Spleen (tissue), 11 donors: ENCODE data around the gene KIR2DL1. TPM values are rescaled to one million over a fixed set of nuclear protein-coding genes. Genes with fewer than 3 reads are reported as not detected.
"Not testable (repeated sequence)": the region's sequence is repeated elsewhere in the genome, so short reads cannot be mapped to it uniquely, and the experiment has no call there.

Experiments used
- DNase-seq: peaks from one replicate; pipeline ENCODE4 v3.0.0-alpha.2; 2020
- H3K27ac ChIP-seq, 8 donors: fragments of 200-600 bp; sonication (generic) in 7 of 8; 1 replicate in 4 of 8; 2 replicates in 4 of 8; pipeline versions ENCODE4 v1.5.0 to v1.8.0; 2016 to 2021; ENCODE audit warnings: inconsistent platforms in 4 of 8, mild to moderate bottlenecking in 4 of 8, moderate library complexity in 1 of 8
- H3K27me3 ChIP-seq, 7 donors: fragments of 200-600 bp; sonication (generic) in 6 of 7; replicated peaks in 1 of 7; 1 replicate in 4 of 7; 2 replicates in 3 of 7; pipeline versions ENCODE4 v1.5.0 to v1.8.0; 2016 to 2021; ENCODE audit warnings: inconsistent platforms in 3 of 7, mild to moderate bottlenecking in 1 of 7
- H3K36me3 ChIP-seq, 6 donors: fragments of 200-600 bp; sonication (generic) in 5 of 6; 1 replicate in 4 of 6; 2 replicates in 2 of 6; pipeline versions ENCODE4 v1.5.0 to v1.8.0; 2016 to 2021; ENCODE audit warnings: inconsistent platforms in 2 of 6
- H3K4me1 ChIP-seq, 6 donors: fragments of 200-600 bp; sonication (generic) in 5 of 6; 1 replicate in 3 of 6; 2 replicates in 3 of 6; pipeline versions ENCODE4 v1.5.0 to v1.8.0; 2016 to 2021; ENCODE audit warnings: inconsistent platforms in 3 of 6
- H3K4me3 ChIP-seq, 8 donors: fragments of 200-600 bp; sonication (generic) in 7 of 8; 1 replicate in 4 of 8; 2 replicates in 4 of 8; pipeline versions ENCODE4 v1.5.0 to v1.8.0; 2016 to 2021; ENCODE audit warnings: inconsistent platforms in 4 of 8, mild to moderate bottlenecking in 4 of 8, moderate library complexity in 2 of 8
- H3K9me3 ChIP-seq, 8 donors: fragments of 200-600 bp; sonication (generic) in 7 of 8; 1 replicate in 4 of 8; 2 replicates in 4 of 8; pipeline versions ENCODE4 v1.5.0 to v1.8.0; 2016 to 2021; ENCODE audit warnings: inconsistent platforms in 4 of 8
- CTCF ChIP-seq, 11 experiments: fragments of 200-600 bp in 7 of 11; fragments of 450-650 bp in 4 of 11; sonication (generic) in 4 of 11; IDR thresholded peaks in 8 of 11; conservative IDR thresholded peaks in 3 of 11; 1 replicate in 7 of 11; 2 replicates in 4 of 11; pipeline versions ENCODE4 v1.4.0 to v1.8.0; 2016 to 2021; ENCODE audit warnings: antibody characterized with exemption in 11 of 11, inconsistent platforms in 4 of 11, mild to moderate bottlenecking in 1 of 11
- POLR2A ChIP-seq, 3 donors: fragments of 450-650 bp; IDR thresholded peaks; one replicate each; pipeline ENCODE4 v1.5.1; 2017; ENCODE audit warnings: antibody characterized with exemption in 3 of 3, mild to moderate bottlenecking in 1 of 3
- POLR2AphosphoS5 ChIP-seq, 3 donors: sonication (generic); formaldehyde crosslinking; IDR thresholded peaks; one replicate each; pipeline ENCODE4 v1.5.1; 2017; ENCODE audit warnings: antibody characterized with exemption in 3 of 3
- WGBS, 5 donors: extraction: QIAGEN DNeasy Blood & Tissue Kit in 3 of 5; methylation state at CpG; one replicate each; pipeline versions ENCODE4 v1.1.5 to v1.1.7; 2013 to 2018; 5-methylcytosine and 5-hydroxymethylcytosine counted together
- intact Hi-C: fragments of 100-400 bp; cut with DNase I; formaldehyde crosslinking; loops from one replicate; pipeline ENCODE4 v1.15.0; 2023; ENCODE audit warnings: low total_unique reads
- polyA plus RNA-seq, 3 donors: library from polyadenylated mRNA; stranded (reverse); fragments of 200-250 nt; gene quantifications; one replicate each; pipeline ENCODE4 v1.2.1, GENCODE V29; 2013
- total RNA-seq, 7 donors: library from RNA; depleted of rRNA in 3 of 7; stranded (reverse); fragments of >200 nt in 3 of 7; fragmentation: NEBNext Ultra II Directional in 4 of 7; extraction: Animal tissue kit (Norgen Biotek cat#: 25700) in 4 of 7; gene quantifications; one replicate each; pipeline versions ENCODE4 v1.1.0 to v1.2.1, GENCODE V29; 2016 to 2021
- donor health status: healthy with polysubstance abuse.
- donor health status: DM: no; HTN: no; CAD: no; lungs with moderate emphysema.
- donor health status: DM: no; HTN: no; CAD: no.
- donor health status: Bipolar disorder and iron deficiency.
- donor health status: healthy.
- donor health status: DM: no; HTN: no; CAD: no.
- donor health status: DM: yes; HTN: yes; CAD: no.

The KIR2DL1 gene
- total and polyA plus RNA-seq, 10 donors = 0.13 to 6.6 (median 0.82) TPM; not detected in 1

- Histone ChIP-seq H3K4me3 (peak overlapping the region in 1 of 8 donors; percentile 48), H3K27ac (peak overlapping the region in 1 of 8 donors; percentile 56), H3K9me3 (no peaks in the 10 kb centered on the region), H3K4me1 (no peaks in the 10 kb centered on the region), H3K27me3 (peaks cover 0 to 9% (median 0%) of the 10 kb centered on the region in 7 donors), H3K36me3 (no peaks in the 10 kb centered on the region)
- intact Hi-C loops = no loop called here
- TF ChIP-seq POLR2A (IDR thresholded peaks at IDR 0.05) = no peak
- TF ChIP-seq CTCF (IDR thresholded peaks at IDR 0.05 in 8 of 11, conservative IDR thresholded peaks at IDR 0.05 in 3 of 11) = no peak
- no peak for TF ChIP-seq POLR2AphosphoS5 (IDR thresholded peaks at IDR 0.05)
- WGBS, 5 donors = 89 to 96% (median 91%) methylated on average over 10 of the region's 10 CpGs
- DNase-seq = no peak
Measured at GRCh38 chr19:54804571-54804970, 35.0 kb downstream of the KIR2DL1 start.

GRCh38 chr19:54805665-54806515 lies 36.3 kb downstream of the KIR2DL1 start:
- Histone ChIP-seq H3K27ac (no peak overlapping the region), H3K36me3 (no peaks in the 10 kb centered on the region), H3K27me3 (peaks cover 0 to 12% (median 0%) of the 10 kb centered on the region in 7 donors), H3K4me1 (no peaks in the 10 kb centered on the region), H3K9me3 (no peaks in the 10 kb centered on the region), H3K4me3 (no peak overlapping the region)
- 79 to 89% (median 86%) methylated on average over 10 to 14 of the region's 14 CpGs for WGBS, 5 donors
- intact Hi-C loops = no loop called here
- DNase-seq = no peak
- TF ChIP-seq CTCF (IDR thresholded peaks at IDR 0.05 in 8 of 11, conservative IDR thresholded peaks at IDR 0.05 in 3 of 11) (no peak), POLR2AphosphoS5 (IDR thresholded peaks at IDR 0.05) (no peak), POLR2A (IDR thresholded peaks at IDR 0.05) (no peak)

GRCh38 chr19:54806516-54806838 lies 36.9 kb downstream of the KIR2DL1 start:
- no peaks in the 10 kb centered on the region for H3K36me3 ChIP-seq
- intact Hi-C loops = no loop called here
- no peaks in the 10 kb centered on the region for H3K4me1 ChIP-seq
- H3K4me3 ChIP-seq = no peak overlapping the region
- H3K9me3 ChIP-seq = peaks cover 0 to 5% (median 0%) of the 10 kb centered on the region in 8 donors
- peaks cover 0 to 12% (median 0%) of the 10 kb centered on the region in 7 donors for H3K27me3 ChIP-seq
- DNase-seq = no peak
- TF ChIP-seq POLR2AphosphoS5 (IDR thresholded peaks at IDR 0.05) = no peak
- TF ChIP-seq POLR2A (IDR thresholded peaks at IDR 0.05) = no peak
- TF ChIP-seq CTCF (IDR thresholded peaks at IDR 0.05 in 8 of 11, conservative IDR thresholded peaks at IDR 0.05 in 3 of 11) = no peak
- H3K27ac ChIP-seq = no peak overlapping the region
- 72 to 87% (median 78%) methylated on average over 2 of the region's 2 CpGs for WGBS, 5 donors

GRCh38 chr19:54814571-54814970 lies 45.0 kb downstream of the KIR2DL1 start:
- H3K4me3 ChIP-seq, H3K27ac ChIP-seq, DNase-seq, intact Hi-C loops, H3K36me3 ChIP-seq, H3K4me1 ChIP-seq: not testable (repeated sequence)
- WGBS, 5 donors = 62 to 75% (median 70%) methylated on average over 3 of the region's 3 CpGs
- peaks cover 0 to 19% (median 9%) of the 10 kb centered on the region in 8 donors for H3K9me3 ChIP-seq
- peaks cover 0 to 13% (median 0%) of the 10 kb centered on the region in 7 donors for H3K27me3 ChIP-seq

- H3K27me3 ChIP-seq = peaks cover 0 to 11% (median 0%) of the 10 kb centered on the region in 7 donors
- H3K36me3 ChIP-seq, DNase-seq, H3K4me1 ChIP-seq, intact Hi-C loops: not testable (repeated sequence)
- H3K27ac ChIP-seq = peak within 1 kb of the TSS in 1 of 8 donors; percentile 17
- H3K4me3 ChIP-seq = peak within 1 kb of the TSS in 1 of 8 donors; percentile 7
- 83 to 96% (median 86%) methylated on average over 14 to 17 of the region's 17 CpGs for WGBS, 5 donors
- peaks cover 0 to 17% (median 9%) of the 10 kb centered on the region in 8 donors for H3K9me3 ChIP-seq
Measured at GRCh38 chr19:54816251-54816650, 46.7 kb downstream of the KIR2DL1 start, which contains the start of gene KIR3DL1. Gene KIR3DL1, plus strand, starts transcription at chr19:54816468.
